Pulmonary artery endothelial cell (primary cell): ENCODE data around the gene KMT5C. TPM values are rescaled to one million over a fixed set of nuclear protein-coding genes. Genes with fewer than 3 reads are reported as not detected.
"Not testable (repeated sequence)": the region's sequence is repeated elsewhere in the genome, so short reads cannot be mapped to it uniquely, and the experiment has no call there.

Source experiments
- DNase-seq: peaks from one replicate; pipeline ENCODE4 v3.0.0-alpha.2; 2011; ENCODE audit warnings: low read depth, low spot score
- total RNA-seq: library from RNA; depleted of rRNA; stranded (reverse); fragments of >200 nt; gene quantifications from 2 replicates; pipeline ENCODE4 v1.2.3, GENCODE V29; 2014

KMT5C gene
- total RNA-seq, 1 donor from 2014 or later = 4.3 TPM

- DNase-seq = no peak
Observed at GRCh38 chr19:55316646-55317045, 23.0 kb upstream of the KMT5C start.

DNA sequence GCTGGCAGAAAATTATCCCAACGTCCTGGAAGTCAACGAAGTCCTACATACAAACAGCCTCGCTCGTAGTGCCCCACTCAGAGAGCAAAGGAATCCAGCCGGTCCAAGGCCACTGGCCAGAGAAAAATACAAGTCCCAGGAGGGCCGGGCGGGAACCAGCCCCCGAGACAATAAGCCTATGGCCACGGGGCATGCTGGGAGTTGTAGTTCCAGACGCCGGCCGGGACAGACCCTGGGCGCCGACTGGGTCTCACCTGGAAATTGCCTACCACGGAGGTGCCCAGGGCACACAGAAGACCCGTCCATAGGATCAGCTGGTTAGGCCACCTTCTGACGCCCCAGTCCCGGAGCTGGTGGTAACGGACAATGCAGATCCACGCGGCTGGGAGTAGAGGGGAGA lies 19.9 kb upstream of the KMT5C start:
- no peak for DNase-seq

DNA sequence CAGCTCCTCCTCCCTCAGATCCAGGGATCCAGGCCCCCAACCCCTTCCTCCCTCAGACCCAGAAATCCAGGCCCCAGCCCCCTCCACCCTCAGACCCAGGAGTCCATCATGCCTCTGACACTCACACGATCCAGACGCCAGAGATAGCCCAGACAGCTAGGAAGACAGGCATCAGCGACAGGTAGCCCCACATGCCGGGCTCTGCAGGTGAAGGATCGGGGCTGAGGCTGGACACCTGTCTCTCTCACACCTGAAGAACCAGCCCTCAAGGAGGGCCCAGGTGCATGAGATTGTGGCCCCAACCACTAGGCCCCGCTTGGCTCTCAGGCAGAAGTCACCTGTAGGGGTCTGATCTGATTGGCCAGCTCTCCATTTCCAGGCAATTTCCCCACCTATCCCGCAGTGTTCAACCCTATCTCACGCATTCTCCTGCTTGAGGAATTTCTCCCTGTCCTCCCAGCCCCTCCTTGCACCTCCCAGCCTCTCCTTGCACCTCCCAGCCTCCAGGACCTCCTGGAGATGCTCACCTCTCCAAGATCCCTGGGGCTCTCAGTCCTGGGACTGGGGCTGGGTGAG lies 18.7 kb upstream of the KMT5C start:
- DNase-seq = no peak

- no peak for DNase-seq
Observed at GRCh38 chr19:55321466-55322137, 18.1 kb upstream of the KMT5C start.

DNA sequence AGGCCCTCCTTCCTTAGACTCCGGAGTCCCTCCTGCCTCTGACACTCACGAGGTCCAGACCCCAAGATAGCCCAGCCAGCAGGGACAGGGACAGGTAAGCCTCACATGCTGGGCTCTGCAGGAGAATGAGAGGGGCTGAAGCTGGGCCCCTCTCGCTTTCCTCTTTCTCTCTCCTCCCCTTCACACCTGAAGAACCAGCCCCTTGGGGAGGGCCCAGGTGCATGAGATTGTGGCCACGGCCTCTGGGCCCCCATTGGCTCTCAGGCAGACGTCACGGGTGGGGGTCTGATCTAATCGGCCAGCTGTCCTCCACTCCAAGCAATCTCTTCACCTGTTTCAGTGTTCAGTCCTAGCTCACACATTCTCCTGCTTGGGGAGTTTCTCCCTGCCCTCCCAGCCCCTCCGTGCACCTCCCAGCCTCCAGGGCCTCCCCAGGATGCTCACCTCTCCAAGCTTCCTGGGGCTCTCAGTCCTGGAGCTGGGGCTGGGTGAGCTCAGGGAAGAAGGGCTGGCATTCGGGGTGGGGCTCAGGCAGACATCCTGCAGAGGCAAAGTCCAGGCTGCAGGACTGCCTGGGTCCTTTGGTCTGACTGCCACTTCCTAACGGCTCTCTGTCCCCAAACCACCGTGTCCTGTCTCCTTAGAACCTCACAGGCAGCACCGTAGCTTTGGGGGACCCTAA lies 17.3 kb upstream of the KMT5C start:
- DNase-seq = no peak

DNA sequence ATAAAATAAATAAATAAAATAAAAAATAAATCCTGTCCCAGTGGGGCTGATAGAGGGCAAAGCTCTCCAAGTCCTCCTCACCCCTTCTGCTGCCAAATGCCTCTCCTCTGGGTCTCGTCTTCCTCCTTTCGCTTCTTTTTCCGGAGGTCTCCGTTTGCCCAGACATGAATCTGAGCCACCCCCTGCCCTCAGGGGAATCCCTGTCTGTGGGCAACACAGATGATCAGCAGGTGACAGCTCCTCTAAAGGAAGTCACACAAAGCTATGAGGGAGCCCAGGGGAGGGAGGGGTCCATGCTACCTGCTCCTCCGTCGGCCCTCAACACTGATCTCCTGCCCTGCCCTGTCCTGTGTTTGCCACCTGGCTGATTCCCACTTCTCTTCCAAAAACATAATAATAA lies 15.0 kb upstream of the KMT5C start:
- DNase-seq = no peak

GRCh38 chr19:55325172-55325571 lies 14.5 kb upstream of the KMT5C start, which contains the start of gene TMEM150B:
Gene TMEM150B, minus strand, starts transcription at chr19:55325341. Its CDS starts 4,305 bp downstream, at chr19:55321036.
- no peak for DNase-seq

DNA sequence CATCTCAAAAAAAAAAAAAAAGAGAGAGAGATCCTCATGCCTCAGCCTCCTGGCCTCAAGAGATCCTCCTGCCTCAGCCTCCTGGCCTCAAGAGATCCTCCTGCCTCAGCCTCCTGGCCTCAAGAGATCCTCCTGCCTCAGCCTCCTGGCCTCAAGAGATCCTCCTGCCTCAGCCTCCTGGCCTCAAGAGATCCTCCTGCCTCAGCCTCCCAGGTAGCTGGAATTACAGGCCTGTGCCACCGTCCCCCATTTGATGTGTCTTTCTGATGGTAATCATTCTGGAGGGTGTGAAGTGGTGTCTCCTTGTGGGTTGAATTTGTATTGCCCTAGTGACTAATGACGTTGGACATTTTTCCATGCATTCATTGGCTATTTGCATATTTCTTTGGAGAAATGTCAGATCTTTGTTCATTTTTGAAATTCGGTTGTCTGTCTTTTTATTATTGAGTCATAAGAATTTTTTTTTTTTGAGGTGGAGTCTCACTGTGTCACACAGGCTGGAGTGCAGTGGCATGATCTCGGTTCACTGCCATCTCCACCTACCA lies 10.8 kb upstream of the KMT5C start:
- DNase-seq = not testable (repeated sequence)

DNA sequence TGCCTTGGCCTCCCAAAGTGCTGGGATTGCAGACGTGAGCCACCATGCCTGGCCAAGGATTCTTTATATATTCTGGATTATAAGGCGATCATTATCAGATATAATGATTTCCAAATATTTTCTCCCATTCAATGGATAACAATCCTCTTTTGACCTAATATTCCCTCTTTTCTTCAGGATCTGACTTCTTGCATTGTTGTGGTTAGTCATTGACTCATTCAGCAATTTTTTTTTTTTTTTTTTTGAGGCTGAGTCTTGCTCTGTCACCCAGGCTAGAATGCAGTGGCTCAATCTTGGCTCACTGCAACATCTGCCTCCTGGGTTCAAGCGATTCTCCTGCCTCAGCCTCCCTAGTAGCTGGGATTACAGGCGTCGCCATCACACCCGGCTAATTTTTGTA lies 9.9 kb upstream of the KMT5C start:
- DNase-seq = not testable (repeated sequence)

DNA sequence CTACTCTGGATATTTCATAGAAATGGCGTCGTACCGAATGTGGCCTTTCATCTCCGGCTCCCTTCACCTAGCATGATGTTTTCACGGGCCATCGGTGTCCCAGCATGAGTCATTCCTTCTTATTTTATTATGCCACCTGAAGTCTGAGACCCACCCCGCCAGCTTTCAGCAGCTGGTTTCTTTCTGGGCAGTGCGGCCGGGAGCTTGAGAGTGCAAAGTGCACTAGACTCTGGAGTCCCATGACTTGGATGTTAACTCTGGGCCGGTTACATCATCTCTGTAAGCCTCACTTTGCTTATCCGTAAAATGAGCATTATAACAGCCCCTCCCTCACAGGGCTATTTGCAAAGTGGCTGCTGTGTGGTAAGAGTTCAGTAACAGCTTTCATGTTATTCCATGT lies 5.8 kb upstream of the KMT5C start:
- no peak for DNase-seq

DNA sequence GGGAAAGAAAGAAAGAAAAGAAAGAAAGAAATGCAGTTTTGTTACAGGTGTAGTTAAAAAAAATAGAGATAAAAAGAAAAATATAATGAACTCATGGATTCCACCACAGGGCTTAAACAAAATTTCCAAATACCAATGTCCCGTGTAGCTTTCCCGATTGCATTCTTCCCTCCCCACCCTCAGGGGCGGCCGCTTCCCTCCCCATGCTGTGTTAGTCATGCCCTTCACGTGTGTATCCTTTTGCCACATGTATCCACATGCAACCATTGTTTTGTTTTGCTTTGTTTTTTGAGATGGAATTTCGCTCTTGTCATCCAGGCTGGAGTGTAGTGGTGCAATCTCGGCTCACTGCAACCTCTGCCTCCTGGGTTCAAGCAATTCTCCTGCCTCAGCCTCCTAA lies 3.6 kb upstream of the KMT5C start:
- no peak for DNase-seq

DNA sequence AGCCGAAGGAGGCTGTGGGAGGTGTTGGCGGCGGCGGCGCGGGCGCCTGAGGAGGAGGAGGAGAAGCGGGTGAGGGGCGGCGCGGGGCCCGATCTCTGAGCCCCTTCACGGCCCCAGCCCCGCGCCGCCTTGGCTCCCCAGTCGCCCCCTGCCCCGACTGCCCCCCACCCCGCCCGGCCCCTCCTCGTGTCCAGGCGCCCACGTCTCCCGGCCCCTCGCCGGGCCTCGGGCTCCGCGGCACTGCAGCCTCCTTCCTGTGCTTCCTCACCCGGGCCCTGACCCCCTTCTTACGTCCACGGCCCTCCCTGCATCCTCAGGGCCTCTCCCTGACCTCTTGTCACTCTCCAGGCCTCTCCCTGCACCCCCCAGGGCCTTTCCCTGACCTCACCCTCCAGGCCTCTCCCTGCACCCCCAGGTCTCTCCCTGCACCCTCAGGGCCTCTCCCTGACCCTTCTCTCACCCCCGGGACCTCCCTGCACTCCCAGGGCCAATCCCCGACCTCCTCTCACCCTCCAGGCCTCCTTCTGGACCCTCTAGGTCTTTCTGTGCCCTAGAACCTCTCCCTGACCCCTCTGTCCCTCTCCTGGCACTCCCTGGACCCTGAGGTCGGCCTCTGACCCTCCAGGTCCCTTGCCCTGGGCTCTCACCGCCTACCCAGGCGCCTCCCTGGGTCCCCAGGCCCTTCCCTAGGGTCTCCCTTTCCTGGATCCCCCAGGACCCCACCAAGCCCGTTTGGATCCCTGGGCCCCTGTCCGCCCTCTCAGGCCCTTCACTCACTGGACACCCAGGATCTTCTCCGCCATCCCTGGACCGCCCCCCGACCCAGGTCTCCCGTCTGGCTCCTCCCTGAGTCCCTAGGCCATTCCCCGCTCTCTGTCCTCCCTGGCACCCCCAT lies 460 bp downstream of the KMT5C start:
- DNase-seq = no peak

DNA sequence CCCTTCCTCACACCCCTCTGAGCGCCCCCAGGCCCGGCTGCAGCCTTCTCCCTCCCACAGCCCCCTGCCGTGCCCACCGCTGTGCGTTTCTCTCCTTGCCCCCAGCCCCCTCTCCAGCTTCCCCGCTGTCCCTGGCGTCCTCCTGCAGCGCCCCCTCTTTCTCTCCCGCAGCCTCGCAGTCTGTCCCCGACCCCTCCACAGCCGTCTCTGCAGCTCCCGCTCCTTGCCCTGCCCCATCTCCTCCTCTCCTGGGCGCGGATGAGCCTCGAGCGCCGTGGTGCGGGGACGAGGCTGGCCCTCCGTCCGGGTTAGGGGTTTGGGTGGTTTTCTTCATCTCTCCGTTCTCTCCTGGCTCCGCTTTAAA lies 1.1 kb downstream of the KMT5C start:
- DNase-seq = no peak

DNA sequence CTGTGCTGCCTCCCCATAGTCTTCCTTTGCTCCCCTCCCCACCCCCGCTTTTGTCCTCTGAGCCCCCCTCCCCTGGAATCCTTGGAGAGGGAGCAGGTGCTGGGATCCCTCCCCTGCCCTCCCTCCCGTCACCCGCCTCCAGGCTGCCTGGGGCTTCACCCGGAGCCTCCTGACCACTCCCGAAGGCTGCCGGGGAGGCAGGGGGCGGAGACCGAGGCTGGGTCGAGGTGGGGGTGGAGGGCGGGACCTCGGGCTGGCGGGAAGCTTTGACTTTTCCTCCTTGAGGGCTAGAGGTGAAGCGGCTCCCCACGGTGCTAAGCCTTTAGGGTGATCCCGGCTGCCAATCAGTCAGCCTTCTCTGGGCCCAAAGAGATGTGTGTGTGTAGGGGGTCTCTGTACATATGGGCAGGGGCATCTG lies 1.5 kb downstream of the KMT5C start:
- no peak for DNase-seq

DNA sequence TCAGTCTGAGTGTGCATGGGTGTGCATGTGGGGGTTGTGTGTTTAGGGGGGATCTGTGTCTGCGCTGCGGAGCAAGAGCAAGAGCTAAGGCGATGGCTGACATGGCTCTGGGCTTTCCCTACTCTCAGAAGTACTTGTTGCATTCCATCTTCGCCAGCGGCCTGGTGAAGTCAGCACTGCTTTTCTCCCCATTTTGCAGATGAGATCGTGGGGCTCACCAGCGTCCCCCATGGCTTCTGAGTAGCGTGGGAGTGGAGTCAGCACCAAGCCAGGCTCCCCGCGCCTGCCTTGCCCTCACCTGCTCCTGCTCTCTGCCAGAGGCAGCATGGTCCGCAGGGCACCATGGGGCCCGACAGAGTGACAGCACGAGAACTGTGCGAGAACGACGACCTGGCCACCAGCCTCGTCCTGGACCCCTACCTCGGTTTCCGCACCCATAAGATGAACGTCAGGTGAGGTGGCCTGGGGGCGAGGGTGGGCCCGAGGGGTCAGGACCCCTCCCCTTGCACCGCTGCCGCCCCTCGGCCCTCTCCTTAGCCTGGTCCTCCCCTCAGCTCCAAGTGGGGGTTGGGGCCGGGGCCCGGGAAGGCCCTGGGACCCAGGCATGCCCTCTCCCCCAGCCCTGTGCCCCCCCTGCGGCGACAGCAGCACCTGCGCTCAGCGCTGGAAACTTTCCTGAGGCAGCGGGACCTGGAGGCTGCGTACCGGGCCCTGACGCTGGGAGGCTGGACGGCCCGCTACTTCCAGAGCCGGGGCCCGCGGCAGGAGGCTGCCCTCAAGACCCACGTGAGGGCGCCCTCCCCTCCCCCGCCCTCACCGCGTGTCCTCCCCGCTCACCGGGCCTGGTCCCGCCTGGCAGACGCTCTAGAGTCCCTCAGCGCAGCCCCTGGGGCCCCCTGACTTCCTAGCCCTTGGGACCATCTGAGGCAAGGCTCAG lies 2.2 kb downstream of the KMT5C start:
- no peak for DNase-seq

DNA sequence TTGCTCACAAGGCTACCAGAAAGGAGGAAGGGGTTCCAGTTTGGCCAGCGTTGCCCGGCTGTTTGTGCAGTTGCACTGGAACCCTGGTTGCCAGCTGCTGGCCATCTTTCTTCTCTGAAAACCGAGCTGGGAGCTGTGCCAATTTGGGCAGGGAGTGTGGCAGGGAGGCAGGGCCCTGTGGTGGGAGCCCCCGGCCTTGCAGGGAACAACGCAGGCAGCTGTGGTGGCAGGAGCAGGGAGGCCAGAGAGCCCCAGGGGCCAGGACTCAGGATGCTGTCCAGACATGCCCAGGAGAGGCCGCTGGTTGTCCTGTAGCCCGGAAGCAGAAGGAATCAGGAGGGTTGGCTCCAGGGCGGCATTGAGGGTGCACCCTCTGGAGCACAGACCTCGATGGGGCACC lies 4.8 kb downstream of the KMT5C start:
- DNase-seq = no peak

- DNase-seq = no peak
Observed at GRCh38 chr19:55345101-55345817, 5.6 kb downstream of the KMT5C start.

- DNase-seq = no peak
Observed at GRCh38 chr19:55345818-55346724, 6.4 kb downstream of the KMT5C start.
